Esophagus muscularis mucosa (tissue), 4 donors: ENCODE results near the gene TTBK1.

Source experiments
- CTCF ChIP-seq, 3 experiments: fragments of 200-600 bp in 2 of 3; fragments of 450-650 bp in 1 of 3; sonication (generic) in 2 of 3; IDR thresholded peaks; one replicate each; pipeline ENCODE4 v1.5.1; 2017 to 2019; ENCODE audit warnings: antibody characterized with exemption in 3 of 3, mild to moderate bottlenecking in 2 of 3, moderate library complexity in 1 of 3
- EP300 ChIP-seq: sonication (generic); formaldehyde crosslinking; IDR thresholded peaks from one replicate; pipeline ENCODE4 v1.6.1; 2017; ENCODE audit warnings: antibody characterized with exemption
- POLR2A ChIP-seq: fragments of 450-650 bp; IDR thresholded peaks from one replicate; pipeline ENCODE4 v1.6.1; 2017; ENCODE audit warnings: antibody characterized with exemption, moderate library complexity, mild to moderate bottlenecking, low read depth

- TF ChIP-seq POLR2A (no peak), CTCF (IDR thresholded peaks at IDR 0.05) (peak; percentile 89 to 99 (median 92)), EP300 (no peak)
Measured at GRCh38 chr6:43228951-43229802, 14.1 kb upstream of the TTBK1 start, which contains the start of gene DNPH1.
